HCT116 (cell line): ENCODE measurements around the gene CLEC16A.

Source experiments
- CTCF ChIP-seq, 3 experiments: fragments of 200-600 bp in 1 of 3; sonication (generic) in 1 of 3; IDR thresholded peaks in 2 of 3; conservative IDR thresholded peaks in 1 of 3; 2 replicates each; pipeline ENCODE4 v1.5.1; 2012 to 2017; ENCODE audit warnings: low read depth in 2 of 3, low read length in 2 of 3, antibody characterized with exemption in 1 of 3, borderline replicate concordance in 1 of 3, control low read depth in 1 of 3, mild to moderate bottlenecking in 1 of 3, mixed read lengths in 1 of 3, mixed run types in 1 of 3, moderate library complexity in 1 of 3; ENCODE audit not compliant: insufficient read depth in 1 of 3
- EGR1 ChIP-seq: IDR thresholded peaks from 2 replicates; pipeline ENCODE4 v1.6.1; 2012; ENCODE audit warnings: low read depth
- REST ChIP-seq: IDR thresholded peaks from 2 replicates; pipeline ENCODE4 v1.6.1; 2012; ENCODE audit warnings: low read depth

- TF ChIP-seq EGR1 (no peak), REST (no peak), CTCF (IDR thresholded peaks at IDR 0.05 in 2 of 3, conservative IDR thresholded peaks at IDR 0.05 in 1 of 3; ENCODE audit: borderline replicate concordance in 1 of 3, insufficient read depth in 1 of 3, low read depth in 2 of 3, low read length in 2 of 3) (no peak)
Observed at GRCh38 chr16:11105038-11105903, 160.9 kb downstream of the CLEC16A start.
